Liver (tissue), 9 donors: ENCODE results near the gene USF2. TPM values are rescaled to one million over a fixed set of nuclear protein-coding genes. Genes with fewer than 3 reads are reported as not detected.

Source experiments
- DNase-seq: peaks from one replicate; pipeline ENCODE4 v3.0.0-alpha.2; 2017; ENCODE audit warnings: low spot score
- H3K27ac ChIP-seq, 2 donors: one replicate each; pipeline ENCODE4 v1.7.0; 2013; ENCODE audit warnings: inconsistent platforms in 2 of 2, low read length in 2 of 2, control low read depth in 1 of 2, low read depth in 1 of 2, mild to moderate bottlenecking in 1 of 2
- H3K27me3 ChIP-seq, 4 donors: one replicate each; pipeline versions ENCODE4 v1.6.1 to v1.7.0; 2013; ENCODE audit warnings: low read length in 3 of 4, inconsistent platforms in 1 of 4, mild to moderate bottlenecking in 1 of 4, moderate library complexity in 1 of 4; ENCODE audit not compliant: control insufficient read depth in 4 of 4, insufficient read depth in 4 of 4
- H3K36me3 ChIP-seq, 4 donors: one replicate each; pipeline versions ENCODE4 v1.6.1 to v1.7.0; 2013; ENCODE audit warnings: low read length in 3 of 4, mild to moderate bottlenecking in 3 of 4, low read depth in 1 of 4, moderate library complexity in 1 of 4; ENCODE audit not compliant: control insufficient read depth in 4 of 4, insufficient read depth in 3 of 4
- H3K4me1 ChIP-seq, 4 donors: one replicate each; pipeline versions ENCODE4 v1.6.1 to v1.7.0; 2013; ENCODE audit warnings: low read length in 3 of 4, mild to moderate bottlenecking in 3 of 4, moderate library complexity in 1 of 4; ENCODE audit not compliant: control insufficient read depth in 4 of 4, insufficient read depth in 4 of 4
- H3K4me3 ChIP-seq, 3 donors: one replicate each; pipeline versions ENCODE4 v1.6.1 to v1.7.0; 2013; ENCODE audit warnings: low read length in 3 of 3, control low read depth in 1 of 3, low read depth in 1 of 3, mild to moderate bottlenecking in 1 of 3
- H3K9ac ChIP-seq, 2 donors: one replicate each; pipeline ENCODE4 v1.7.0; 2013; ENCODE audit warnings: low read length in 2 of 2, mild to moderate bottlenecking in 2 of 2, moderate library complexity in 2 of 2, control low read depth in 1 of 2, low read depth in 1 of 2
- H3K9me3 ChIP-seq, 4 donors: one replicate each; pipeline versions ENCODE4 v1.6.1 to v1.7.0; 2013; ENCODE audit warnings: low read length in 3 of 4; ENCODE audit not compliant: control insufficient read depth in 4 of 4
- EGR1 ChIP-seq, 2 donors: IDR thresholded peaks; 2 replicates each; pipeline ENCODE4 v1.6.1; 2016 to 2018; ENCODE audit warnings: antibody characterized with exemption in 2 of 2, low read depth in 2 of 2
- FOXA1 ChIP-seq: IDR thresholded peaks from 2 replicates; pipeline ENCODE4 v1.6.1; 2016; ENCODE audit warnings: antibody characterized with exemption
- FOXA2 ChIP-seq: IDR thresholded peaks from 2 replicates; pipeline ENCODE4 v1.6.1; 2016; ENCODE audit warnings: antibody characterized with exemption
- GABPA ChIP-seq, 2 donors: IDR thresholded peaks in 1 of 2; conservative IDR thresholded peaks in 1 of 2; 2 replicates each; pipeline ENCODE4 v1.6.1; 2016; ENCODE audit warnings: antibody characterized with exemption in 2 of 2, mild to moderate bottlenecking in 1 of 2, moderate library complexity in 1 of 2
- HNF4A ChIP-seq, 2 donors: conservative IDR thresholded peaks; 2 replicates each; pipeline ENCODE4 v1.6.1; 2016; ENCODE audit warnings: antibody characterized with exemption in 2 of 2, mild to moderate bottlenecking in 2 of 2
- HNF4G ChIP-seq: IDR thresholded peaks from 2 replicates; pipeline ENCODE4 v1.6.1; 2016; ENCODE audit warnings: antibody characterized with exemption
- JUND ChIP-seq, 2 donors: IDR thresholded peaks; 2 replicates each; pipeline ENCODE4 v1.6.1; 2016; ENCODE audit warnings: antibody characterized with exemption in 2 of 2
- NR2F2 ChIP-seq: IDR thresholded peaks from 2 replicates; pipeline ENCODE4 v1.6.1; 2016; ENCODE audit warnings: antibody characterized with exemption
- RAD21 ChIP-seq, 2 donors: IDR thresholded peaks; 2 replicates each; pipeline ENCODE4 v1.6.1; 2016; ENCODE audit warnings: antibody characterized with exemption in 2 of 2, mild to moderate bottlenecking in 2 of 2
- RXRA ChIP-seq, 2 donors: IDR thresholded peaks; 2 replicates each; pipeline ENCODE4 v1.6.1; 2017 to 2018; ENCODE audit warnings: antibody characterized with exemption in 2 of 2, mild to moderate bottlenecking in 1 of 2
- SP1 ChIP-seq: IDR thresholded peaks from 2 replicates; pipeline ENCODE4 v1.6.1; 2018; ENCODE audit warnings: antibody characterized with exemption, mild to moderate bottlenecking
- TAF1 ChIP-seq: conservative IDR thresholded peaks from 2 replicates; pipeline ENCODE4 v1.6.1; 2016; ENCODE audit warnings: antibody characterized with exemption, mild to moderate bottlenecking
- YY1 ChIP-seq: IDR thresholded peaks from 2 replicates; pipeline ENCODE4 v1.6.1; 2016; ENCODE audit warnings: antibody characterized with exemption, mild to moderate bottlenecking
- WGBS: extraction: QIAGEN DNeasy Blood & Tissue Kit; methylation state at CpG from one replicate; pipeline ENCODE4 v1.1.7; 2013; 5-methylcytosine and 5-hydroxymethylcytosine counted together
- polyA plus RNA-seq, 2 donors: library from polyadenylated mRNA; stranded (reverse) in 1 of 2; unstranded in 1 of 2; fragments of 200-250 nt in 1 of 2; fragments of >200 nt in 1 of 2; fragmentation: Nextera tagmentation in 1 of 2; extraction: Ambion mirVana in 1 of 2; gene quantifications; one replicate each; pipeline versions ENCODE4 v1.2.1 to v1.2.3, GENCODE V29; 2013 to 2015
- total RNA-seq, 2 donors: library from RNA; depleted of rRNA; stranded (reverse); fragments of >200 nt; gene quantifications; one replicate each; pipeline ENCODE4 v1.2.3, GENCODE V29; 2014
- TF ChIP-seq, protein P1 (sequence below): IDR thresholded peaks from 2 replicates; pipeline ENCODE4 v1.6.1; 2016; ENCODE audit warnings: antibody characterized with exemption, mild to moderate bottlenecking
- TF ChIP-seq, protein P2 (sequence below): IDR thresholded peaks from 2 replicates; pipeline ENCODE4 v1.6.1; 2016; ENCODE audit warnings: antibody characterized with exemption
- TF ChIP-seq, protein P3 (sequence below): IDR thresholded peaks from 2 replicates; pipeline ENCODE4 v1.6.1; 2016; ENCODE audit warnings: antibody characterized with exemption
- TF ChIP-seq, protein P4 (sequence below): IDR thresholded peaks from 2 replicates; pipeline ENCODE4 v1.6.1; 2016; ENCODE audit warnings: antibody characterized with exemption
- donor health status: healthy.
- donor health status: healthy.
- donor health status: healthy.
- donor health status: healthy.
- donor health status: healthy.

The USF2 gene
- total and polyA plus RNA-seq, 4 donors, result 22.8 to 85.9 (median 55.9) TPM

DNA sequence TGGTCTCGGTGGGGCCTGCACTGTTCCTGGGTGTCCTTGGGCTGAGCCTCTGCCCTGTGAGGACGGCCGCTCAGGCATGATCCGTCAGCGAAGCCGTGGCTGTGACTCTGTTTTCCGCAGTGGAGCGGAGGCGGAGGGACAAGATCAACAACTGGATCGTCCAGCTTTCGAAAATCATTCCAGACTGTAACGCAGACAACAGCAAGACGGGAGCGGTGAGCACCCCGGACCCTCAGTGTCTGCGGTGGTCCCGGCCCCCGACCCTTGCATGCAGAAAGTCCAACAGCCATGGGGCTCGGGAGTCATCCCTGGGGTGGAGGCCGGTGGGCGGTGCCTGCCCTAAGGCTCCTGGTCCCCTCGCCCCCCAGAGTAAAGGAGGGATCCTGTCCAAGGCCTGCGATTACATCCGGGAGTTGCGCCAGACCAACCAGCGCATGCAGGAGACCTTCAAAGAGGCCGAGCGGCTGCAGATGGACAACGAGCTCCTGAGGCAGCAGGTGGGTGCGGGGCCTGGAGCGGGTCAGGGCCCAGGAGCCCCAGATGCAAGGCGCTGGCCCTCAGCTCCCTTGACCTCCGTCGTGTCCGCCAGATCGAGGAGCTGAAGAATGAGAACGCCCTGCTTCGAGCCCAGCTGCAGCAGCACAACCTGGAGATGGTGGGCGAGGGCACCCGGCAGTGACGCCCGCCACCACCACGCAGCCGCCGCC is 10.0 kb downstream of the USF2 start:
- H3K4me3 ChIP-seq, result no peak overlapping the region
- H3K36me3 ChIP-seq, result peaks cover 0 to 19% (median 12%) of the 10 kb centered on the region in 4 donors
- no peak for TF ChIP-seq HNF4A (conservative IDR thresholded peaks at IDR 0.05)
- TF ChIP-seq HNF4G, result no peak
- TF ChIP-seq GABPA (IDR thresholded peaks at IDR 0.05 in 1 of 2, conservative IDR thresholded peaks at IDR 0.05 in 1 of 2), result no peak
- no peak for TF ChIP-seq FOXA1
- TF ChIP-seq RXRA (IDR thresholded peaks at IDR 0.05), result no peak
- no peak for TF ChIP-seq FOXA2
- no peak for TF ChIP-seq JUND (IDR thresholded peaks at IDR 0.05)
- TF ChIP-seq, protein P1, sequence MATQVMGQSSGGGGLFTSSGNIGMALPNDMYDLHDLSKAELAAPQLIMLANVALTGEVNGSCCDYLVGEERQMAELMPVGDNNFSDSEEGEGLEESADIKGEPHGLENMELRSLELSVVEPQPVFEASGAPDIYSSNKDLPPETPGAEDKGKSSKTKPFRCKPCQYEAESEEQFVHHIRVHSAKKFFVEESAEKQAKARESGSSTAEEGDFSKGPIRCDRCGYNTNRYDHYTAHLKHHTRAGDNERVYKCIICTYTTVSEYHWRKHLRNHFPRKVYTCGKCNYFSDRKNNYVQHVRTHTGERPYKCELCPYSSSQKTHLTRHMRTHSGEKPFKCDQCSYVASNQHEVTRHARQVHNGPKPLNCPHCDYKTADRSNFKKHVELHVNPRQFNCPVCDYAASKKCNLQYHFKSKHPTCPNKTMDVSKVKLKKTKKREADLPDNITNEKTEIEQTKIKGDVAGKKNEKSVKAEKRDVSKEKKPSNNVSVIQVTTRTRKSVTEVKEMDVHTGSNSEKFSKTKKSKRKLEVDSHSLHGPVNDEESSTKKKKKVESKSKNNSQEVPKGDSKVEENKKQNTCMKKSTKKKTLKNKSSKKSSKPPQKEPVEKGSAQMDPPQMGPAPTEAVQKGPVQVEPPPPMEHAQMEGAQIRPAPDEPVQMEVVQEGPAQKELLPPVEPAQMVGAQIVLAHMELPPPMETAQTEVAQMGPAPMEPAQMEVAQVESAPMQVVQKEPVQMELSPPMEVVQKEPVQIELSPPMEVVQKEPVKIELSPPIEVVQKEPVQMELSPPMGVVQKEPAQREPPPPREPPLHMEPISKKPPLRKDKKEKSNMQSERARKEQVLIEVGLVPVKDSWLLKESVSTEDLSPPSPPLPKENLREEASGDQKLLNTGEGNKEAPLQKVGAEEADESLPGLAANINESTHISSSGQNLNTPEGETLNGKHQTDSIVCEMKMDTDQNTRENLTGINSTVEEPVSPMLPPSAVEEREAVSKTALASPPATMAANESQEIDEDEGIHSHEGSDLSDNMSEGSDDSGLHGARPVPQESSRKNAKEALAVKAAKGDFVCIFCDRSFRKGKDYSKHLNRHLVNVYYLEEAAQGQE, result no peak
- TF ChIP-seq, protein P2, sequence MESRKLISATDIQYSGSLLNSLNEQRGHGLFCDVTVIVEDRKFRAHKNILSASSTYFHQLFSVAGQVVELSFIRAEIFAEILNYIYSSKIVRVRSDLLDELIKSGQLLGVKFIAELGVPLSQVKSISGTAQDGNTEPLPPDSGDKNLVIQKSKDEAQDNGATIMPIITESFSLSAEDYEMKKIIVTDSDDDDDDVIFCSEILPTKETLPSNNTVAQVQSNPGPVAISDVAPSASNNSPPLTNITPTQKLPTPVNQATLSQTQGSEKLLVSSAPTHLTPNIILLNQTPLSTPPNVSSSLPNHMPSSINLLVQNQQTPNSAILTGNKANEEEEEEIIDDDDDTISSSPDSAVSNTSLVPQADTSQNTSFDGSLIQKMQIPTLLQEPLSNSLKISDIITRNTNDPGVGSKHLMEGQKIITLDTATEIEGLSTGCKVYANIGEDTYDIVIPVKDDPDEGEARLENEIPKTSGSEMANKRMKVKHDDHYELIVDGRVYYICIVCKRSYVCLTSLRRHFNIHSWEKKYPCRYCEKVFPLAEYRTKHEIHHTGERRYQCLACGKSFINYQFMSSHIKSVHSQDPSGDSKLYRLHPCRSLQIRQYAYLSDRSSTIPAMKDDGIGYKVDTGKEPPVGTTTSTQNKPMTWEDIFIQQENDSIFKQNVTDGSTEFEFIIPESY, result no peak
- TF ChIP-seq TAF1, result no peak
- TF ChIP-seq EGR1 (IDR thresholded peaks at IDR 0.05; ENCODE audit: low read depth in 2 of 2), result no peak
- TF ChIP-seq, protein P3, sequence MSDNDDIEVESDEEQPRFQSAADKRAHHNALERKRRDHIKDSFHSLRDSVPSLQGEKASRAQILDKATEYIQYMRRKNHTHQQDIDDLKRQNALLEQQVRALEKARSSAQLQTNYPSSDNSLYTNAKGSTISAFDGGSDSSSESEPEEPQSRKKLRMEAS, result no peak
- no peak for TF ChIP-seq SP1
- peak overlapping the region; percentile 81 to 95 for H3K27ac ChIP-seq
- no peaks in the 10 kb centered on the region for H3K9me3 ChIP-seq
- DNase-seq, result no peak
- no peaks in the 10 kb centered on the region for H3K27me3 ChIP-seq
- 81% methylated on average over 45 of the region's 45 CpGs for WGBS
- H3K9ac ChIP-seq, result no peak overlapping the region
- H3K4me1 ChIP-seq, result peaks cover 22 to 45% (median 34%) of the 10 kb centered on the region in 4 donors

DNA sequence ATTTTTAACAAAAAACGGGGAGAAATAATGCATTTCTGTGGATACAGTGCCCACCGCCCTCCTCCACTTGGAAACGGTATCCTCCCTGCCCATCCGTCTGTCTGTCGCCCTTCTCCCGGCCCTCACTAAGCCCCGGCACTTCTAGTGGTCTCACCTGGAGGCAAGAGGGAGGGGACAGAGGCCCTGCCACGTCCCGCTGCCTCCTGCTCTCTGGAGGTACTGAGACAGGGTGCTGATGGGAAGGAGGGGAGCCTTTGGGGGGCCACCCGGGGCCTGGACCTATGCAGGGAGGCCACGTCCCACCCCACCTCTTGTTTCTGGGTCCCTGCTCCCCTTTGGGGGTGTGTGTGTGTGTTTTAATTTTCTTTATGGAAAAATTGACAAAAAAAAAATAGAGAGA is 10.6 kb downstream of the USF2 start:
- Histone ChIP-seq H3K4me3 (no peak overlapping the region), H3K9ac (peak overlapping the region in 1 of 2 donors; percentile 14), H3K9me3 (no peaks in the 10 kb centered on the region), H3K27me3 (no peaks in the 10 kb centered on the region), H3K27ac (peak overlapping the region; percentile 81 to 95), H3K4me1 (peaks cover 22 to 40% (median 34%) of the 10 kb centered on the region in 4 donors), H3K36me3 (peaks cover 0 to 13% (median 10%) of the 10 kb centered on the region in 4 donors)
- no peak for DNase-seq
- 87% methylated on average over 11 of the region's 11 CpGs for WGBS
- TF ChIP-seq NR2F2, result no peak
- TF ChIP-seq, protein P2, result no peak
- TF ChIP-seq YY1, result no peak
- TF ChIP-seq, protein P4, sequence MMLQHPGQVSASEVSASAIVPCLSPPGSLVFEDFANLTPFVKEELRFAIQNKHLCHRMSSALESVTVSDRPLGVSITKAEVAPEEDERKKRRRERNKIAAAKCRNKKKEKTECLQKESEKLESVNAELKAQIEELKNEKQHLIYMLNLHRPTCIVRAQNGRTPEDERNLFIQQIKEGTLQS, result no peak
- no peak for TF ChIP-seq SP1
- TF ChIP-seq, protein P3, result no peak
- no peak for TF ChIP-seq FOXA1
- no peak for TF ChIP-seq EGR1 (IDR thresholded peaks at IDR 0.05; ENCODE audit: low read depth in 2 of 2)
- no peak for TF ChIP-seq RXRA (IDR thresholded peaks at IDR 0.05)
- no peak for TF ChIP-seq HNF4A (conservative IDR thresholded peaks at IDR 0.05)
- no peak for TF ChIP-seq TAF1
- no peak for TF ChIP-seq FOXA2
- no peak for TF ChIP-seq GABPA (IDR thresholded peaks at IDR 0.05 in 1 of 2, conservative IDR thresholded peaks at IDR 0.05 in 1 of 2)
- TF ChIP-seq, protein P1, result no peak
- no peak for TF ChIP-seq HNF4G
- TF ChIP-seq JUND (IDR thresholded peaks at IDR 0.05), result no peak
- TF ChIP-seq RAD21 (IDR thresholded peaks at IDR 0.05), result no peak
